ENCODE results near the gene ZDHHC1.
"Not testable (repeated sequence)": the region's sequence is repeated elsewhere in the genome, so short reads cannot be mapped to it uniquely, and the experiment has no call there.

ZDHHC1 gene

GRCh38 chr16:67417333-67418061 is 1.2 kb upstream of the ZDHHC1 start:
- H3K4me3 ChIP-seq: no peak overlapping the region
- no peaks in the 10 kb centered on the region; a peak in 1 of 22 replicates for H4K20me1 ChIP-seq
- H3K27me3 ChIP-seq: peaks cover 25 to 38% (median 34%) of the 10 kb centered on the region in 11 experiments
- no peak for TF ChIP-seq Cebpa-rat (IDR thresholded peaks at IDR 0.05)
- H3K9ac ChIP-seq: no peak overlapping the region
- H3K36me3 ChIP-seq: no peaks in the 10 kb centered on the region
- no peak overlapping the region for H3K4me2 ChIP-seq
- H3K9me3 ChIP-seq (replicated peaks in 1 of 11): no peaks in the 10 kb centered on the region
- peaks cover 0 to 20% (median 2%) of the 10 kb centered on the region in 10 experiments; a peak in 8 of 20 replicates for H3K4me1 ChIP-seq
- no peak overlapping the region for H3K27ac ChIP-seq

GRCh38 chr16:67415421-67415820 is 856 bp downstream of the ZDHHC1 start:
- Histone ChIP-seq H3K27me3 (peaks cover 25 to 38% (median 34%) of the 10 kb centered on the region in 11 experiments), H3K4me1 (peaks cover 0 to 24% (median 5%) of the 10 kb centered on the region in 10 experiments; a peak in 8 of 20 replicates)
- H3K9ac ChIP-seq; H3K4me2 ChIP-seq; H3K4me3 ChIP-seq; H3K27ac ChIP-seq; H3K9me3 ChIP-seq (replicated peaks in 1 of 11); H4K20me1 ChIP-seq; H3K36me3 ChIP-seq: not testable (repeated sequence)

GRCh38 chr16:67413978-67414911 is 2.0 kb downstream of the ZDHHC1 start:
- no peaks in the 10 kb centered on the region for H3K36me3 ChIP-seq
- H3K4me3 ChIP-seq: no peak overlapping the region
- H3K9ac ChIP-seq: no peak overlapping the region
- H4K20me1 ChIP-seq: no peaks in the 10 kb centered on the region; a peak in 2 of 22 replicates
- H3K4me2 ChIP-seq: peak overlapping the region in 3 of 11 experiments; percentile 2 to 55 (median 5); a peak in 5 of 22 replicates
- no peaks in the 10 kb centered on the region for H3K9me3 ChIP-seq (replicated peaks in 1 of 11)
- no peak for TF ChIP-seq Cebpa-rat (IDR thresholded peaks at IDR 0.05)
- H3K4me1 ChIP-seq: peaks cover 0 to 24% (median 5%) of the 10 kb centered on the region in 10 experiments; a peak in 8 of 20 replicates
- no peak overlapping the region for H3K27ac ChIP-seq
- H3K27me3 ChIP-seq: peaks cover 25 to 38% (median 34%) of the 10 kb centered on the region in 11 experiments

GRCh38 chr16:67412294-67412693 is 4.0 kb downstream of the ZDHHC1 start:
- no peaks in the 10 kb centered on the region; a peak in 2 of 22 replicates for H4K20me1 ChIP-seq
- peaks cover 0 to 33% (median 8%) of the 10 kb centered on the region in 10 experiments; a peak in 13 of 20 replicates for H3K4me1 ChIP-seq
- H3K27ac ChIP-seq: no peak overlapping the region

GRCh38 chr16:67411339-67411738 is 4.9 kb downstream of the ZDHHC1 start:
- no peak overlapping the region for H3K9ac ChIP-seq
- peaks cover 0 to 42% (median 17%) of the 10 kb centered on the region in 10 experiments; a peak in 13 of 20 replicates for H3K4me1 ChIP-seq
- no peaks in the 10 kb centered on the region for H3K9me3 ChIP-seq (replicated peaks in 1 of 11)
- H3K27ac ChIP-seq: no peak overlapping the region
- H4K20me1 ChIP-seq: no peaks in the 10 kb centered on the region; a peak in 1 of 22 replicates
- TF ChIP-seq Cebpa-rat (IDR thresholded peaks at IDR 0.05): no peak
- H3K36me3 ChIP-seq: no peaks in the 10 kb centered on the region
- no peak overlapping the region for H3K4me2 ChIP-seq
- H3K27me3 ChIP-seq: peaks cover 13 to 20% (median 17%) of the 10 kb centered on the region in 11 experiments
- H3K4me3 ChIP-seq: no peak overlapping the region

More at GRCh38 chr16:67412294-67412693, 4.0 kb downstream of the ZDHHC1 start:
- Histone ChIP-seq H3K9ac (no peak overlapping the region), H3K9me3 (replicated peaks in 1 of 11) (no peaks in the 10 kb centered on the region), H3K36me3 (no peaks in the 10 kb centered on the region), H3K27me3 (peaks cover 23 to 30% (median 27%) of the 10 kb centered on the region in 11 experiments), H3K4me3 (no peak overlapping the region), H3K4me2 (peak overlapping the region in 5 of 11 experiments; percentile 0 to 35 (median 7); a peak in 3 of 22 replicates)
- TF ChIP-seq Cebpa-rat (IDR thresholded peaks at IDR 0.05): no peak

GRCh38 chr16:67409631-67410030 is 6.6 kb downstream of the ZDHHC1 start:
- no peaks in the 10 kb centered on the region; a peak in 1 of 22 replicates for H4K20me1 ChIP-seq
- H3K4me3 ChIP-seq: no peak overlapping the region
- H3K36me3 ChIP-seq: no peaks in the 10 kb centered on the region
- peaks cover 0 to 51% (median 31%) of the 10 kb centered on the region in 10 experiments; a peak in 16 of 20 replicates for H3K4me1 ChIP-seq
- H3K9ac ChIP-seq: no peak overlapping the region
- H3K9me3 ChIP-seq (replicated peaks in 1 of 11): no peaks in the 10 kb centered on the region
- H3K27me3 ChIP-seq: peaks cover 0 to 3% (median 0%) of the 10 kb centered on the region in 11 experiments; a peak in 7 of 22 replicates
- no peak overlapping the region for H3K4me2 ChIP-seq
- H3K27ac ChIP-seq: no peak overlapping the region
- TF ChIP-seq Cebpa-rat (IDR thresholded peaks at IDR 0.05): no peak

- Histone ChIP-seq H3K9me3 (replicated peaks in 1 of 11) (no peaks in the 10 kb centered on the region), H3K9ac (no peak overlapping the region), H3K4me1 (peaks cover 0 to 56% (median 41%) of the 10 kb centered on the region in 10 experiments; a peak in 17 of 20 replicates), H3K27ac (peak overlapping the region in 1 of 11 experiments; percentile 17; a peak in 2 of 22 replicates), H3K4me3 (no peak overlapping the region), H3K4me2 (peak overlapping the region in 5 of 11 experiments; percentile 49 to 83 (median 68); a peak in 8 of 22 replicates), H3K27me3 (no peaks in the 10 kb centered on the region; a peak in 2 of 22 replicates), H4K20me1 (no peaks in the 10 kb centered on the region; a peak in 1 of 22 replicates), H3K36me3 (no peaks in the 10 kb centered on the region)
- TF ChIP-seq Cebpa-rat (IDR thresholded peaks at IDR 0.05): no peak
Observed at GRCh38 chr16:67407788-67408452, 8.4 kb downstream of the ZDHHC1 start.

GRCh38 chr16:67407176-67407787 is 9.0 kb downstream of the ZDHHC1 start:
- Histone ChIP-seq H3K27ac (peak overlapping the region in 3 of 11 experiments; percentile 17 to 54 (median 47); a peak in 4 of 22 replicates), H3K27me3 (no peaks in the 10 kb centered on the region; a peak in 2 of 22 replicates), H3K4me3 (no peak overlapping the region), H4K20me1 (no peaks in the 10 kb centered on the region; a peak in 1 of 22 replicates), H3K9ac (peak overlapping the region in 1 of 11 experiments; percentile 23; a peak in 1 of 22 replicates), H3K36me3 (no peaks in the 10 kb centered on the region), H3K9me3 (replicated peaks in 1 of 11) (no peaks in the 10 kb centered on the region), H3K4me1 (peaks cover 0 to 49% (median 39%) of the 10 kb centered on the region in 10 experiments; a peak in 17 of 20 replicates), H3K4me2 (peak overlapping the region in 7 of 11 experiments; percentile 11 to 83 (median 52); a peak in 12 of 22 replicates)
- peak in 1 of 11 experiments; percentile 16; a peak in 1 of 22 replicates for TF ChIP-seq Cebpa-rat (IDR thresholded peaks at IDR 0.05)

Data from BLaER1 treated with 17β-estradiol and CSF1 and Interleukin-3, amounts not matched to agents 10 nM and 100 nM (cell line).